ENCODE results near the gene MME. TPM values are rescaled to one million over a fixed set of nuclear protein-coding genes. Genes with fewer than 3 reads are reported as not detected.

Gene MME
- total and polyA plus RNA-seq, 2 of the 8 experiments (the other 6 are each of a cell fraction or from before 2014, with no cell fraction given), result 5.0 to 39.6 TPM

GRCh38 chr3:155227141-155227540, 147.0 kb downstream of the MME start (continued):
- TF ChIP-seq CHD7 (IDR thresholded peaks at IDR 0.05; ENCODE audit: insufficient replicate concordance, low read length) (no peak), BCL11A (IDR thresholded peaks at IDR 0.05; ENCODE audit: low read depth in 2 of 2, low read length in 2 of 2) (no peak), RBBP5 (IDR thresholded peaks at IDR 0.05; ENCODE audit: borderline replicate concordance, low read depth, low read length) (no peak)

Data from H1 (cell line).